Colonic mucosa (tissue), 4 donors: ENCODE results near the gene SLC7A5. TPM values are rescaled to one million over a fixed set of nuclear protein-coding genes. Genes with fewer than 3 reads are reported as not detected.

Experiments
- DNase-seq: peaks from one replicate; pipeline ENCODE4 v3.0.0-alpha.2; 2020
- H3K27ac ChIP-seq: fragments of 200-600 bp; one replicate; pipeline ENCODE4 v1.8.0; 2021
- H3K27me3 ChIP-seq: fragments of 200-600 bp; one replicate; pipeline ENCODE4 v1.8.0; 2021
- H3K36me3 ChIP-seq: fragments of 200-600 bp; one replicate; pipeline ENCODE4 v1.8.0; 2021
- H3K4me1 ChIP-seq: fragments of 200-600 bp; one replicate; pipeline ENCODE4 v1.8.0; 2021; ENCODE audit warnings: mild to moderate bottlenecking
- H3K4me3 ChIP-seq: fragments of 200-600 bp; one replicate; pipeline ENCODE4 v1.8.0; 2021
- H3K9ac ChIP-seq, 2 donors: one replicate each; pipeline ENCODE4 v1.7.0; 2013; ENCODE audit warnings: control low read depth in 2 of 2, low read depth in 2 of 2, low read length in 2 of 2
- H3K9me3 ChIP-seq: fragments of 200-600 bp; one replicate; pipeline ENCODE4 v1.8.0; 2021
- CTCF ChIP-seq: fragments of 200-600 bp; IDR thresholded peaks from one replicate; pipeline ENCODE4 v1.8.0; 2022; ENCODE audit warnings: antibody characterized with exemption, mild to moderate bottlenecking
- intact Hi-C: fragments of 100-400 bp; cut with DNase I; formaldehyde crosslinking; loops from one replicate; pipeline ENCODE4 v1.14.1; 2022
- total RNA-seq, 2 donors: library from RNA; stranded (reverse); fragmentation: NEBNext Ultra II Directional in 1 of 2; extraction: Animal tissue kit (Norgen Biotek cat#: 25700) in 1 of 2; gene quantifications; one replicate each; pipeline ENCODE4 v1.2.1, GENCODE V29; 2021
- donor health status: healthy.
- donor health status: DM: no; HTN: no; CAD: no.
- donor health status: DM: no; HTN: no; CAD: no.

The SLC7A5 gene
- total RNA-seq, 2 donors from 2014 or later = 9.5 to 26.2 TPM

DNA sequence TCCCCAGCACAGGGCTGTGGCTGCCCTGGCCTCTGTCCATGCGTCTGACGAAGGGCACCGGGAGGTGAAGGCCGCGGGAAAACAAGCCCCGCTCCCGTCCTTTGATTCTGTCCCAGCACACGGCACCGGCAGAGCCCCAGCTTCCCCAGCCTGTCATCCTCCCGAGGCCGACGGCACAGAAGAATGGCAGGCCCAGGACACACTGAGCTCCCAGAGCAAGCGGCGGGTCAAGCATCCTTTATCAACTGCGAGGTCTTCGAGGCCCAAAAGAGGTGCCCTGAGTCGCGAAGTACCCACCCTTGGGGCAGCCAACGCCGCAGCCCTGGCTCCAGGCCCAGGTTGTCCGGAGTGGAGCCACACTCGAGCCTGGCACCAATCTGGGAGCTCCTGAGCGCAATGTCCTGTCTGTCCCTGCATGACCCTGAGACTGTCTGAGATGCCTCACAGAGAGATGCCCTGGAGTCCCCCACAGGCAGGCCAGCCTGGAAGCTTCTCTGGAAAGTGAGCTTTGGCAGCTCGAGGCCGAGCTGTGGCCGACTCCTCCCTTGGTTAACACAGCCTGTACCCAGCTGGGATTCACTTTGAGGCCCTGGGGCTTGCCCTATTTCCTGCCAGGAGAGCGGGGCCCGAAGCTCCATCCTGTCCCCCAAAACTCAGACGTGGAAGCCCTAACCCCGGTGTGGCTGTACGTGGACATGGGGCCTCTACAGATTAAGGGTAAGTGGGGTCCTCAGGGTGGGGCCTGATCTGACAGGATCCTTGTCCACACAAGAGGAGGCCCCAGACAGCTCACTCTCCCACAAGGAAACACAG lies 23.3 kb downstream of the SLC7A5 start:
- Histone ChIP-seq H3K27ac (no peak overlapping the region), H3K9ac (no peak overlapping the region), H3K4me3 (no peak overlapping the region), H3K27me3 (no peaks in the 10 kb centered on the region), H3K9me3 (no peaks in the 10 kb centered on the region), H3K36me3 (no peaks in the 10 kb centered on the region), H3K4me1 (no peaks in the 10 kb centered on the region)
- no peak for DNase-seq
- intact Hi-C loops = no loop called here
- no peak for TF ChIP-seq CTCF

GRCh38 chr16:87845213-87845612 lies 24.1 kb downstream of the SLC7A5 start:
- Histone ChIP-seq H3K27me3 (no peaks in the 10 kb centered on the region), H3K9me3 (no peaks in the 10 kb centered on the region), H3K36me3 (no peaks in the 10 kb centered on the region), H3K9ac (no peak overlapping the region), H3K27ac (no peak overlapping the region), H3K4me1 (no peaks in the 10 kb centered on the region), H3K4me3 (no peak overlapping the region)
- TF ChIP-seq CTCF = no peak
- DNase-seq = no peak
- intact Hi-C loops = no loop called here

GRCh38 chr16:87844809-87845208 lies 24.5 kb downstream of the SLC7A5 start:
- TF ChIP-seq CTCF = no peak
- no peak for DNase-seq
- Histone ChIP-seq H3K27ac (no peak overlapping the region), H3K9ac (no peak overlapping the region), H3K4me1 (no peaks in the 10 kb centered on the region), H3K9me3 (no peaks in the 10 kb centered on the region), H3K36me3 (no peaks in the 10 kb centered on the region), H3K27me3 (no peaks in the 10 kb centered on the region), H3K4me3 (no peak overlapping the region)
- intact Hi-C loops = no loop called here

- DNase-seq = no peak
- Histone ChIP-seq H3K9me3 (no peaks in the 10 kb centered on the region), H3K4me3 (no peak overlapping the region), H3K4me1 (no peaks in the 10 kb centered on the region), H3K27me3 (no peaks in the 10 kb centered on the region), H3K27ac (no peak overlapping the region), H3K36me3 (no peaks in the 10 kb centered on the region), H3K9ac (no peak overlapping the region)
- no peak for TF ChIP-seq CTCF
- intact Hi-C loops = no loop called here
Measured at GRCh38 chr16:87844120-87844733, 25.1 kb downstream of the SLC7A5 start.

DNA sequence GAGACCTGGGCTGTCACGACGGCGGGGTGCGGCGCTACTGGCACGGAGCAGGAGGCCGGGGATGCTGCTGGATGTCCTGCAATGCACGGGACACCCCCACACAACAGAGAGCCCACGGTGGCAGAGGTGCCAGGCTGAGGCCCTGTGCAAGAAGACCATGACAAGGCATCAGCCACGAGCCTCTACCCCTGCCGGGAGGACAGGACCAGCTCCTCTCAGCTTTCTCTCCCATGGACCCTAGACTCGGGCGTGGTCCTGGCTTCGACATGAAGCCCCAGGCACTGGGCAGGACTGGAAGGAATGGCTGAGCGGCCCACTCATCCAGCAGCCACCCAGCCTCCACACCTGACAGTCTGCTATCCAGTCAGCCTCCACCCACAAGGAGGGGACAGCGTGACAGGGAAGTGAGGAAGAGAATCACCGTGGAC lies 25.6 kb downstream of the SLC7A5 start:
- H3K9me3 ChIP-seq = no peaks in the 10 kb centered on the region
- no peak overlapping the region for H3K9ac ChIP-seq
- H3K36me3 ChIP-seq = no peaks in the 10 kb centered on the region
- no peaks in the 10 kb centered on the region for H3K27me3 ChIP-seq
- no peak for DNase-seq
- TF ChIP-seq CTCF = no peak
- no peaks in the 10 kb centered on the region for H3K4me1 ChIP-seq
- intact Hi-C loops = no loop called here
- no peak overlapping the region for H3K27ac ChIP-seq
- no peak overlapping the region for H3K4me3 ChIP-seq
